Transverse colon (tissue), 4 donors: Measurements from ENCODE around the gene TMEM50B. TPM values are rescaled to one million over a fixed set of nuclear protein-coding genes. Genes with fewer than 3 reads are reported as not detected.

ENCODE experiments used
- DNase-seq: peaks from one replicate; pipeline ENCODE4 v3.0.0-alpha.2; 2019
- H3K27ac ChIP-seq, 4 donors: fragments of 200-600 bp; sonication (generic); 2 replicates each; pipeline ENCODE4 v1.5.1; 2016 to 2018; ENCODE audit warnings: inconsistent platforms in 4 of 4
- H3K27me3 ChIP-seq: fragments of 200-600 bp; sonication (generic); 2 replicates; pipeline ENCODE4 v1.5.1; 2017; ENCODE audit warnings: inconsistent platforms
- H3K36me3 ChIP-seq, 4 donors: fragments of 200-600 bp; sonication (generic); 2 replicates each; pipeline ENCODE4 v1.5.1; 2017 to 2019; ENCODE audit warnings: inconsistent platforms in 4 of 4
- H3K4me1 ChIP-seq, 4 donors: fragments of 200-600 bp; sonication (generic); 2 replicates each; pipeline ENCODE4 v1.5.1; 2017 to 2020; ENCODE audit warnings: inconsistent platforms in 4 of 4
- H3K4me3 ChIP-seq, 4 donors: fragments of 200-600 bp; sonication (generic); 1 replicate in 1 of 4; 2 replicates in 3 of 4; pipeline versions ENCODE4 v1.5.1 to v1.6.1; 2017 to 2019; ENCODE audit warnings: inconsistent platforms in 4 of 4
- H3K9me3 ChIP-seq, 2 donors: fragments of 200-600 bp; sonication (generic); 2 replicates each; pipeline ENCODE4 v1.5.1; 2017 to 2019; ENCODE audit warnings: inconsistent platforms in 2 of 2
- CTCF ChIP-seq, 5 experiments: fragments of 200-600 bp in 3 of 5; fragments of 450-650 bp in 2 of 5; sonication (generic) in 3 of 5; IDR thresholded peaks; 1 replicate in 2 of 5; 2 replicates in 3 of 5; pipeline ENCODE4 v1.5.1; 2016 to 2017; ENCODE audit warnings: antibody characterized with exemption in 5 of 5, inconsistent platforms in 3 of 5, mild to moderate bottlenecking in 2 of 5, moderate library complexity in 1 of 5
- EP300 ChIP-seq: sonication (generic); formaldehyde crosslinking; IDR thresholded peaks from one replicate; pipeline ENCODE4 v1.6.1; 2017; ENCODE audit warnings: antibody characterized with exemption, low read depth
- POLR2A ChIP-seq: fragments of 450-650 bp; IDR thresholded peaks from one replicate; pipeline ENCODE4 v1.6.1; 2016; ENCODE audit warnings: antibody characterized with exemption, mild to moderate bottlenecking, moderate library complexity
- POLR2AphosphoS5 ChIP-seq, 3 donors: sonication (generic); formaldehyde crosslinking; IDR thresholded peaks; one replicate each; pipeline ENCODE4 v1.6.1; 2016; ENCODE audit warnings: antibody characterized with exemption in 3 of 3
- WGBS, 2 donors: methylation state at CpG; one replicate each; pipeline ENCODE4 v1.1.5; 2018; ENCODE audit warnings: low coverage in 1 of 2; 5-methylcytosine and 5-hydroxymethylcytosine counted together
- in situ Hi-C, 4 donors: fragments of 200-750 bp; cut with MboI; loops; one replicate each; pipeline versions ENCODE4 v1.15.0 to v1.15.1; 2017; ENCODE audit warnings: low sequenced_read_pairs in 3 of 4, low pct_ligation_motif_present in 1 of 4, low pct_unique_long_range_greater_than_20kb in 1 of 4
- intact Hi-C: fragments of 100-400 bp; cut with DNase I; formaldehyde crosslinking; loops from one replicate; pipeline ENCODE4 v1.15.1; 2023; ENCODE audit warnings: low total_unique reads
- total RNA-seq, 4 donors: library from RNA; depleted of rRNA; stranded (reverse); fragments of >200 nt; gene quantifications; one replicate each; pipeline ENCODE4 v1.1.0, GENCODE V29; 2016

The TMEM50B gene
- total RNA-seq, 4 donors from 2014 or later: 70.3 to 181 (median 105) TPM

GRCh38 chr21:33481314-33481943 lies 1.7 kb upstream of the TMEM50B start:
- Histone ChIP-seq H3K4me3 (no peak overlapping the region), H3K27me3 (no peaks in the 10 kb centered on the region), H3K9me3 (no peaks in the 10 kb centered on the region), H3K27ac (no peak overlapping the region), H3K4me1 (peaks cover 0 to 18% (median 12%) of the 10 kb centered on the region in 4 donors), H3K36me3 (no peaks in the 10 kb centered on the region)
- TF ChIP-seq CTCF (IDR thresholded peaks at IDR 0.05) (no peak), POLR2AphosphoS5 (IDR thresholded peaks at IDR 0.05) (no peak), EP300 (no peak), POLR2A (no peak)
- DNase-seq: no peak
- in situ Hi-C loops: no loop called here
- intact Hi-C loops: no loop called here
- 86 to 89% methylated on average over 2 to 9 of the region's 9 CpGs for WGBS, 2 donors

DNA sequence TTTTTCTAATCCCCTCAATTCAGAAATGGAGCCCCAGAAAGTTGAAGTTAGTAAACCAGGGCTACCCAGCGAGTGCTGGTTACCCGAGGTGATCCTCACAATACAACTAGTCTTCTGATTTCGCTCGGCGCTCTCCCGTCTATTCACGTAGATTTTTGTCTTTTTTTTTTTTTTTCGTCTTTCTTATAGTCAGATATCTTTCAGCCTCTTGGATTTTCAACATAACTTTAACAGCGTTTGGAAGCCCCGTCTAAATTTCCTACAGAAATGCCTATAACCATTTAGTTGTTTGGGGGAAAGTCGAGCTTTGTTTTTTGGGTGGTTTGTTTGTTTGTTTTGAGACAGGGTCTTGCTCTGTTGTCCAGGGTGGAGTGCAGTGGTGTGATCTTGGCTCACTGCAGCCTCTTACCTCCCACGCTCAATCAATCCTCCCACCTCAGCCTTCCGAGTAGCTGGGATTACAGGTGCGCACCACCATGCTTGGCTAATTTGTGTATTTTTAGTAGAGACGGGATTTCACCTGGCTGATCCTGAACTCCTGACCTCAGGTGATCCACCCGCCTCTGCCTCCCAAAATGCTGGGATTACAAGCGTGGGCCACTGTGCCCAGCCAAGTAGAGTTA lies 818 bp upstream of the TMEM50B start:
- H3K36me3 ChIP-seq: no peaks in the 10 kb centered on the region
- peak overlapping the region; percentile 96 to 100 (median 100) for H3K27ac ChIP-seq
- H3K27me3 ChIP-seq: no peaks in the 10 kb centered on the region
- H3K9me3 ChIP-seq: no peaks in the 10 kb centered on the region
- peaks cover 0 to 18% (median 12%) of the 10 kb centered on the region in 4 donors for H3K4me1 ChIP-seq
- intact Hi-C loops (no loop called here), in situ Hi-C loops (no loop called here)
- 16 to 23% methylated on average over 3 to 17 of the region's 17 CpGs for WGBS, 2 donors
- TF ChIP-seq POLR2A (no peak), EP300 (no peak), CTCF (IDR thresholded peaks at IDR 0.05) (no peak), POLR2AphosphoS5 (IDR thresholded peaks at IDR 0.05) (no peak)
- peak overlapping the region; percentile 27 to 97 (median 96) for H3K4me3 ChIP-seq
- DNase-seq: no peak

GRCh38 chr21:33478935-33479678 lies 667 bp downstream of the TMEM50B start:
- Histone ChIP-seq H3K9me3 (no peaks in the 10 kb centered on the region), H3K27ac (peak overlapping the region; percentile 96 to 100 (median 100)), H3K36me3 (no peaks in the 10 kb centered on the region), H3K4me1 (peaks cover 0 to 18% (median 12%) of the 10 kb centered on the region in 4 donors), H3K27me3 (no peaks in the 10 kb centered on the region), H3K4me3 (peak overlapping the region; percentile 46 to 97 (median 96))
- intact Hi-C loops (no loop called here), in situ Hi-C loops (no loop called here)
- 0 to 1% methylated on average over 7 to 42 of the region's 68 CpGs for WGBS, 2 donors
- peak in 3 of 5 experiments; percentile 15 to 29 (median 20) for TF ChIP-seq CTCF (IDR thresholded peaks at IDR 0.05)
- TF ChIP-seq EP300: no peak
- no peak for TF ChIP-seq POLR2A
- no peak for TF ChIP-seq POLR2AphosphoS5 (IDR thresholded peaks at IDR 0.05)
- peak; percentile 41 for DNase-seq

GRCh38 chr21:33478182-33478581 lies 1.6 kb downstream of the TMEM50B start:
- peak overlapping the region; percentile 96 to 100 (median 100) for H3K27ac ChIP-seq
- TF ChIP-seq CTCF (IDR thresholded peaks at IDR 0.05) (no peak), EP300 (no peak), POLR2AphosphoS5 (IDR thresholded peaks at IDR 0.05) (no peak), POLR2A (no peak)

More at GRCh38 chr21:33478182-33478581, 1.6 kb downstream of the TMEM50B start:
- H3K27me3 ChIP-seq: no peaks in the 10 kb centered on the region
- no peak for DNase-seq
- H3K4me3 ChIP-seq: peak overlapping the region in 3 of 4 donors; percentile 96 to 97 (median 96)
- in situ Hi-C loops (no loop called here), intact Hi-C loops (no loop called here)
- H3K4me1 ChIP-seq: peaks cover 0 to 18% (median 12%) of the 10 kb centered on the region in 4 donors
- no peaks in the 10 kb centered on the region for H3K9me3 ChIP-seq
- 52 to 57% methylated on average over 9 of the region's 9 CpGs for WGBS, 2 donors
- no peaks in the 10 kb centered on the region for H3K36me3 ChIP-seq
